ENCODE data around the gene HMCN1. TPM values are rescaled to one million over a fixed set of nuclear protein-coding genes. Genes with fewer than 3 reads are reported as not detected.

HMCN1 gene
- total and polyA plus RNA-seq, 2 donors from 2014 or later: 0.97 to 2.7 TPM

- no peak overlapping the region for H3K4me3 ChIP-seq (ENCODE audit: low read length in 3 of 3)
- H3K4me1 ChIP-seq (ENCODE audit: control insufficient read depth in 2 of 3, insufficient read depth in 2 of 3, low read depth in 1 of 3, low read length in 3 of 3): no peaks in the 10 kb centered on the region
- H3K27ac ChIP-seq (ENCODE audit: low read depth in 2 of 2, low read length in 2 of 2): no peak overlapping the region
- intact Hi-C loops (cut with DNase I): no loop called here
- no peaks in the 10 kb centered on the region for H3K9me3 ChIP-seq (ENCODE audit: control insufficient read depth in 2 of 3, insufficient read depth in 1 of 3, low read length in 3 of 3)
- H3K36me3 ChIP-seq (ENCODE audit: control insufficient read depth in 2 of 3, insufficient read depth in 3 of 3, low read length in 3 of 3): no peaks in the 10 kb centered on the region
- H3K9ac ChIP-seq (ENCODE audit: low read length in 3 of 3): no peak overlapping the region
- TF ChIP-seq CTCF (IDR thresholded peaks at IDR 0.05; ENCODE audit: borderline replicate concordance, extremely low read depth, insufficient read depth): no peak
- DNase-seq (no peak), FAIRE-seq (no peak)
- H3K27me3 ChIP-seq (ENCODE audit: control insufficient read depth, insufficient read depth, low read length): no peaks in the 10 kb centered on the region
Measured at GRCh38 chr1:185821612-185822385, 87.6 kb downstream of the HMCN1 start.

GRCh38 chr1:185823467-185823866 is 89.3 kb downstream of the HMCN1 start:
- no peak for DNase-seq
- no peak for TF ChIP-seq CTCF (IDR thresholded peaks at IDR 0.05; ENCODE audit: borderline replicate concordance, extremely low read depth, insufficient read depth)

GRCh38 chr1:185824106-185824505 is 89.9 kb downstream of the HMCN1 start:
- no peaks in the 10 kb centered on the region for H3K9me3 ChIP-seq (ENCODE audit: control insufficient read depth in 2 of 3, insufficient read depth in 1 of 3, low read length in 3 of 3)
- H3K36me3 ChIP-seq (ENCODE audit: control insufficient read depth in 2 of 3, insufficient read depth in 3 of 3, low read length in 3 of 3): no peaks in the 10 kb centered on the region
- H3K4me3 ChIP-seq (ENCODE audit: low read length in 3 of 3): no peak overlapping the region
- DNase-seq: no peak
- no peak for FAIRE-seq
- H3K4me1 ChIP-seq (ENCODE audit: control insufficient read depth in 2 of 3, insufficient read depth in 2 of 3, low read depth in 1 of 3, low read length in 3 of 3): no peaks in the 10 kb centered on the region
- intact Hi-C loops (cut with DNase I): no loop called here
- H3K27me3 ChIP-seq (ENCODE audit: control insufficient read depth, insufficient read depth, low read length): no peaks in the 10 kb centered on the region
- H3K9ac ChIP-seq (ENCODE audit: low read length in 3 of 3): no peak overlapping the region
- no peak for TF ChIP-seq CTCF (IDR thresholded peaks at IDR 0.05; ENCODE audit: borderline replicate concordance, extremely low read depth, insufficient read depth)
- H3K27ac ChIP-seq (ENCODE audit: low read depth in 2 of 2, low read length in 2 of 2): no peak overlapping the region

More at GRCh38 chr1:185823467-185823866, 89.3 kb downstream of the HMCN1 start:
- no peak for FAIRE-seq
- H3K27ac ChIP-seq (ENCODE audit: low read depth in 2 of 2, low read length in 2 of 2): no peak overlapping the region
- H3K4me1 ChIP-seq (ENCODE audit: control insufficient read depth in 2 of 3, insufficient read depth in 2 of 3, low read depth in 1 of 3, low read length in 3 of 3): no peaks in the 10 kb centered on the region
- H3K4me3 ChIP-seq (ENCODE audit: low read length in 3 of 3): no peak overlapping the region
- H3K9me3 ChIP-seq (ENCODE audit: control insufficient read depth in 2 of 3, insufficient read depth in 1 of 3, low read length in 3 of 3): no peaks in the 10 kb centered on the region
- no peaks in the 10 kb centered on the region for H3K27me3 ChIP-seq (ENCODE audit: control insufficient read depth, insufficient read depth, low read length)
- intact Hi-C loops (cut with DNase I): no loop called here
- no peak overlapping the region for H3K9ac ChIP-seq (ENCODE audit: low read length in 3 of 3)
- no peaks in the 10 kb centered on the region for H3K36me3 ChIP-seq (ENCODE audit: control insufficient read depth in 2 of 3, insufficient read depth in 3 of 3, low read length in 3 of 3)

Measured in kidney (tissue), 14 donors.